WERI-Rb-1 (cell line): ENCODE measurements around the gene TOGARAM2.

ENCODE experiments used
- DNase-seq: peaks from one replicate; pipeline ENCODE4 v3.0.0-alpha.2; 2020
- H3K27ac ChIP-seq: fragments of 250-450 bp; sonication (Bioruptor Pico); 2 replicates; pipeline ENCODE4 v1.5.1; 2020; ENCODE audit warnings: mild to moderate bottlenecking, moderate library complexity
- H3K27me3 ChIP-seq: fragments of 250-450 bp; sonication (Bioruptor Pico); 2 replicates; pipeline ENCODE4 v1.5.1; 2021; ENCODE audit warnings: mild to moderate bottlenecking, low read depth, moderate library complexity; ENCODE audit not compliant: insufficient read depth, severe bottlenecking
- H3K36me3 ChIP-seq: fragments of 250-450 bp; sonication (Bioruptor Pico); 2 replicates; pipeline ENCODE4 v1.5.1; 2020; ENCODE audit warnings: mild to moderate bottlenecking, moderate library complexity
- H3K4me3 ChIP-seq: 2 replicates; pipeline ENCODE4 v1.5.1; 2011; ENCODE audit warnings: low read depth, mild to moderate bottlenecking, control low read depth, low read length
- H3K9me3 ChIP-seq: fragments of 250-450 bp; sonication (Bioruptor Pico); 2 replicates; pipeline ENCODE4 v1.5.1; 2021; ENCODE audit warnings: mild to moderate bottlenecking, moderate library complexity; ENCODE audit not compliant: severe bottlenecking
- TF ChIP-seq, protein P1 (sequence below): IDR thresholded peaks from 2 replicates; pipeline ENCODE4 v1.5.1; 2011; ENCODE audit warnings: low read depth, mild to moderate bottlenecking, control low read depth, inconsistent platforms, low read length

TOGARAM2 gene

DNA sequence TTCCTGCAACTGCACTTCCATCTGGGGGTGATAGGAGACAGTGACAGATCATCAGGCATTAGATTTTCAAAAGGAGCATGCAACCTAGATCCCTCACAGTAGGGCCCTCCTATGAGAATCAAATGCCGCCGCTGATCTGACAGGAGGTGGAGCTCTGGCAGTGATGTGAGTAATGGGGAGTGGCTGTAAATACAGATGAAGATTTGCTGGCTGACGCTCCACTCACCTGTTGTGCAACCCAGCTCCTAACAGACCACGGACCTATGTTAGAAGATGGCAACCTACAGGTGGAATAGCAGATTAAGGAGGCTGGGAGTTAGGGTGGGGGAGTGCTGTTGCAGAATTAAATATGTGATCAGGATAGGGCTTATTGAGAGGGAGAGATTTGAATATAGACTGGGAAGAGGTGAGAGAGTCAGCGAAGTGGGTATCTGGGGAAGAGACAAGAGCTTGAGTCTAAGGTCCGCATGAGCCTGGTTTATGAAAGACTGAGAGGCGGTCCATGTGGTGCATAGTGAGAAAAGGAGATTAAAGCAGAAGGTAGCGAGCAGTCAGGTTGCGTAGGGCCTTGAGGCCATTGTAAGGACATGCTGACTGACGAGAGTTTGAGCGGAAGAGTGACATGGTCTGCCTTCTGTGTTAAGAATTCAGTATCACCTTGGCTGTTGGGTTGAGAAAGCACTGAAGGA lies 31.3 kb upstream of the TOGARAM2 start:
- TF ChIP-seq, protein P1, sequence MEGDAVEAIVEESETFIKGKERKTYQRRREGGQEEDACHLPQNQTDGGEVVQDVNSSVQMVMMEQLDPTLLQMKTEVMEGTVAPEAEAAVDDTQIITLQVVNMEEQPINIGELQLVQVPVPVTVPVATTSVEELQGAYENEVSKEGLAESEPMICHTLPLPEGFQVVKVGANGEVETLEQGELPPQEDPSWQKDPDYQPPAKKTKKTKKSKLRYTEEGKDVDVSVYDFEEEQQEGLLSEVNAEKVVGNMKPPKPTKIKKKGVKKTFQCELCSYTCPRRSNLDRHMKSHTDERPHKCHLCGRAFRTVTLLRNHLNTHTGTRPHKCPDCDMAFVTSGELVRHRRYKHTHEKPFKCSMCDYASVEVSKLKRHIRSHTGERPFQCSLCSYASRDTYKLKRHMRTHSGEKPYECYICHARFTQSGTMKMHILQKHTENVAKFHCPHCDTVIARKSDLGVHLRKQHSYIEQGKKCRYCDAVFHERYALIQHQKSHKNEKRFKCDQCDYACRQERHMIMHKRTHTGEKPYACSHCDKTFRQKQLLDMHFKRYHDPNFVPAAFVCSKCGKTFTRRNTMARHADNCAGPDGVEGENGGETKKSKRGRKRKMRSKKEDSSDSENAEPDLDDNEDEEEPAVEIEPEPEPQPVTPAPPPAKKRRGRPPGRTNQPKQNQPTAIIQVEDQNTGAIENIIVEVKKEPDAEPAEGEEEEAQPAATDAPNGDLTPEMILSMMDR = no peak

DNA sequence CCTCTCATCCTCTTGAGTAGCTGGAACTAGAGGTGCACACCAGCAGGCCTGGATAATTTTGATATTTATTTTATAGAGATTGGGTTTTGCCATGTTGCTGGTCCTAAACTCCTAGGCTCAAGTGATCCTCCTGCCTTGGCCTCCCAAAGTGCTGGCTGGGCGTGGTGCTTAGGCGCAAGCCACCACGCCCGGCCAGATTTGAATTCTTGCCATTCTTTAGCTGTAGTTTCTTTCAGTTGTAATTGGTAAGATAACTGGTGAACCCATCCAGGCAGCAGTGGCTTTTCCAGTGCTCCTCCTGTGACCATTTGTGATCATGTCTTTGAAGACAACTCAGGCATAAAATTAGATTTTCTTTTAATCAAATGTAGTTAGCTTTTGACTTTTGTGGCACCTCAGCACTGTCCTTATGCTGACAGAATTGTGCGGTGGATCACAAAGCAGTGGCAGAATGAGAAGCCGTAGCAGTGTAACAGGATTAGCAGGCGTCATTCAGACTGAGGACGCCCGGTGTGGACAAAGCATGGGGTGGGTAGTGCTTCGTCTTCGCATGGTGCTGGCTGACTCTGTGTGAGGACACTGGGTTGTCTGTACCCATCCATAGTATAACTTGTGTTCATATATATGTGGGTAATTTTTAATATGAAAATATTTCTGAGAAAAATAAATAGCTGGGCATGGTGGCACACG lies 30.0 kb upstream of the TOGARAM2 start:
- peak; percentile 52 for DNase-seq
- Histone ChIP-seq H3K27me3 (no peaks in the 10 kb centered on the region), H3K9me3 (peaks cover 10% of the 10 kb centered on the region), H3K27ac (peak overlapping the region; percentile 23; the same call in 1 of the 2 replicates), H3K36me3 (peaks cover 32% of the 10 kb centered on the region), H3K4me3 (no peak overlapping the region)
- TF ChIP-seq, protein P1 = no peak

More for the DNA sequence above, 31.3 kb upstream of the TOGARAM2 start:
- Histone ChIP-seq H3K27ac (no peak overlapping the region), H3K9me3 (peaks cover 10% of the 10 kb centered on the region), H3K36me3 (peaks cover 44% of the 10 kb centered on the region), H3K4me3 (no peak overlapping the region), H3K27me3 (no peaks in the 10 kb centered on the region)
- DNase-seq = no peak

- Histone ChIP-seq H3K27me3 (no peaks in the 10 kb centered on the region), H3K27ac (no peak overlapping the region), H3K9me3 (peaks cover 10% of the 10 kb centered on the region), H3K36me3 (peaks cover 22% of the 10 kb centered on the region), H3K4me3 (no peak overlapping the region)
- no peak for DNase-seq
- TF ChIP-seq, protein P1 = no peak
These were observed 28.9 kb upstream of the TOGARAM2 start for GRCh38 chr2:28951910-28952835.

DNA sequence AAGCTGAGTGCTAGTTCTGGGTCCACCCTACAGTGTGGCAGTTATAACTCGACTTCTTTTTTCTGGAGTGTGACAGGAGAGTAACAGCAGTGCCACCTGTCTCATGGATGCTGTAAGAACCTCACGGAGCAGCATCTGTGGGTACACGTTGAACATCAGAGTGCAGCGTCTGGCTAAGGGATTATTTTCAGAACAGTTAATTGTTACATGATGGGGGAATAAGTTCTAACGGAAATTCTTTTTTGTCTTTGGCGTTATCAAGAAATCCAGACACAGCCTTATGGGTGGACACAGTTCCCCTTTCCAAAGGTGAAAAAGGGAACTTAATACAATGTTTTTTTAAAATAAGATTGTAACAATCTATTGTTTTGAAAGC lies 28.3 kb upstream of the TOGARAM2 start:
- Histone ChIP-seq H3K27ac (no peak overlapping the region), H3K36me3 (peaks cover 18% of the 10 kb centered on the region), H3K9me3 (peaks cover 10% of the 10 kb centered on the region), H3K27me3 (no peaks in the 10 kb centered on the region), H3K4me3 (no peak overlapping the region)
- TF ChIP-seq, protein P1 = peak; percentile 71
- DNase-seq = peak; percentile 69

DNA sequence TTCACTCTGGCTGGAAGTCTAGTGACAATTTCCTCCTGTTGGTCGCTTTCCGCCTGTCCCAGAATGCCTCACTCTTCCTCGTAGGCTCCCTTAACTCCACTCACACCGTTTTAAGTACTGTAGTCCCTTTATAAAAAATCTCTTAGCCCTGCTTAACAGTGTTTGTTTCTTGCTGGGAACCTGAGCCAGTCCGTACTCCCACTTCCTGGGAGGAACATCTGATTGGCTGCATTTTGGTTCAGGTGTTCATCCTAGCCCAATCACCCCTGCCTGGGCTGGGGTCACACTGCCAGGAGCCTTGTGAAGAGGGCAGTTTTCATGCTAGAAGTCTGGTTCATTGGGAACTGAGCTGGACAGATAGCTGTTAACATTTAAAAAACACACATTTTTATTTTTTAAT lies 25.6 kb upstream of the TOGARAM2 start:
- Histone ChIP-seq H3K27me3 (no peaks in the 10 kb centered on the region), H3K36me3 (no peaks in the 10 kb centered on the region), H3K9me3 (no peaks in the 10 kb centered on the region), H3K4me3 (no peak overlapping the region), H3K27ac (no peak overlapping the region)
- DNase-seq = no peak
- TF ChIP-seq, protein P1 = no peak
